Measurements from ENCODE around the gene ADCY7. TPM values are rescaled to one million over a fixed set of nuclear protein-coding genes. Genes with fewer than 3 reads are reported as not detected.
A peak's percentile ranks its signal among the peaks of the same experiment; 100 is the strongest.

The ADCY7 gene
- total RNA-seq, 6 experiments from 2014 or later, result 2.5 to 10.2 (median 6.5) TPM

- TF ChIP-seq POLR2A (IDR thresholded peaks at IDR 0.05), result no peak
- TF ChIP-seq CTCF (IDR thresholded peaks at IDR 0.05), result no peak
- no peak overlapping the region for H3K27ac ChIP-seq
- H3K27me3 ChIP-seq, result no peaks in the 10 kb centered on the region
- H3K4me1 ChIP-seq, result peaks cover 0 to 11% (median 2%) of the 10 kb centered on the region in 4 donors
- WGBS (ENCODE audit: insufficient coverage, low coverage, low lambda C conversion rate, missing lambda C conversion rate), result 57% methylated on average over 3 of the region's 9 CpGs
- no peaks in the 10 kb centered on the region for H3K9me3 ChIP-seq
- H3K36me3 ChIP-seq, result no peaks in the 10 kb centered on the region
- intact Hi-C loops (cut with DNase I), result no loop called here
- H3K4me3 ChIP-seq, result no peak overlapping the region
- ATAC-seq (peak in 1 of 4 donors; percentile 47), DNase-seq (peak in 1 of 3 donors; percentile 7)
Measured at GRCh38 chr16:50260206-50261159, 5.9 kb upstream of the ADCY7 start.

- Histone ChIP-seq H3K4me3 (no peak overlapping the region), H3K9me3 (no peaks in the 10 kb centered on the region), H3K4me1 (peaks cover 0 to 11% (median 2%) of the 10 kb centered on the region in 4 donors), H3K36me3 (no peaks in the 10 kb centered on the region), H3K27ac (no peak overlapping the region), H3K27me3 (no peaks in the 10 kb centered on the region)
- TF ChIP-seq CTCF (IDR thresholded peaks at IDR 0.05) (no peak), POLR2A (IDR thresholded peaks at IDR 0.05) (no peak)
- ATAC-seq, result no peak
- intact Hi-C loops (cut with DNase I), result no loop called here
- 88% methylated on average over 6 of the region's 9 CpGs for WGBS (ENCODE audit: insufficient coverage, low coverage, low lambda C conversion rate, missing lambda C conversion rate)
- DNase-seq, result peak in 1 of 3 donors; percentile 2
Measured at GRCh38 chr16:50261160-50261706, 5.1 kb upstream of the ADCY7 start.

- H3K27me3 ChIP-seq, result no peaks in the 10 kb centered on the region
- no peak for TF ChIP-seq POLR2A (IDR thresholded peaks at IDR 0.05)
- no peak for TF ChIP-seq CTCF (IDR thresholded peaks at IDR 0.05)
- intact Hi-C loops (cut with DNase I), result no loop called here
- no peak overlapping the region for H3K27ac ChIP-seq
- H3K36me3 ChIP-seq, result no peaks in the 10 kb centered on the region
- ATAC-seq (peak; percentile 59 to 78 (median 70)), DNase-seq (peak in 2 of 3 donors; percentile 12 to 60)
- 4% methylated on average over 4 of the region's 11 CpGs for WGBS (ENCODE audit: insufficient coverage, low coverage, low lambda C conversion rate, missing lambda C conversion rate)
- no peak overlapping the region for H3K4me3 ChIP-seq
- peaks cover 0 to 11% (median 2%) of the 10 kb centered on the region in 4 donors for H3K4me1 ChIP-seq
- H3K9me3 ChIP-seq, result no peaks in the 10 kb centered on the region
Measured at GRCh38 chr16:50261707-50262235, 4.6 kb upstream of the ADCY7 start.

- Histone ChIP-seq H3K4me3 (no peak overlapping the region), H3K9me3 (no peaks in the 10 kb centered on the region), H3K36me3 (no peaks in the 10 kb centered on the region), H3K27me3 (no peaks in the 10 kb centered on the region), H3K4me1 (peaks cover 0 to 11% (median 2%) of the 10 kb centered on the region in 4 donors), H3K27ac (no peak overlapping the region)
- intact Hi-C loops (cut with DNase I), result no loop called here
- 91% methylated on average over 6 of the region's 16 CpGs for WGBS (ENCODE audit: insufficient coverage, low coverage, low lambda C conversion rate, missing lambda C conversion rate)
- TF ChIP-seq POLR2A (IDR thresholded peaks at IDR 0.05), result no peak
- TF ChIP-seq CTCF (IDR thresholded peaks at IDR 0.05), result no peak
- ATAC-seq, result no peak
- peak in 2 of 3 donors; percentile 10 to 21 for DNase-seq
Measured at GRCh38 chr16:50263060-50263909, 3.1 kb upstream of the ADCY7 start.

Data from right lobe of liver (tissue), 6 donors.